ENCODE results near the gene DDX20.
A peak's percentile ranks its signal among the peaks of the same experiment; 100 is the strongest.

Gene DDX20

GRCh38 chr1:111801071-111801850 lies 45.6 kb downstream of the DDX20 start:
- TF ChIP-seq TEAD4 (IDR thresholded peaks at IDR 0.05) (no peak), RAD21 (IDR thresholded peaks at IDR 0.05; ENCODE audit: low read depth) (peak; percentile 7; the same call in 1 of the 2 replicates), FOXM1 (IDR thresholded peaks at IDR 0.05; ENCODE audit: borderline replicate concordance, low read depth) (no peak), NFIC (IDR thresholded peaks at IDR 0.05) (no peak)

- TF ChIP-seq ZBTB7A (IDR thresholded peaks at IDR 0.05; ENCODE audit: low read depth) (no peak), USF1 (IDR thresholded peaks at IDR 0.05) (no peak), TAF1 (IDR thresholded peaks at IDR 0.05; ENCODE audit: low read depth) (no peak), MAX (IDR thresholded peaks at IDR 0.05) (no peak), EP300 (IDR thresholded peaks at IDR 0.05; ENCODE audit: borderline replicate concordance) (no peak), NFIC (IDR thresholded peaks at IDR 0.05) (no peak), REST (IDR thresholded peaks at IDR 0.05; ENCODE audit: low read depth) (no peak), TCF12 (IDR thresholded peaks at IDR 0.05; ENCODE audit: low read depth) (no peak), EGR1 (IDR thresholded peaks at IDR 0.05) (no peak), CREB1 (IDR thresholded peaks at IDR 0.05; ENCODE audit: low read depth) (no peak), YY1 (IDR thresholded peaks at IDR 0.05; ENCODE audit: low read depth) (no peak), TEAD4 (IDR thresholded peaks at IDR 0.05) (no peak), FOXM1 (IDR thresholded peaks at IDR 0.05; ENCODE audit: borderline replicate concordance, low read depth) (no peak), RAD21 (IDR thresholded peaks at IDR 0.05; ENCODE audit: low read depth) (no peak), CEBPB (IDR thresholded peaks at IDR 0.05) (no peak)
Observed at GRCh38 chr1:111802110-111802509, 46.4 kb downstream of the DDX20 start.

- TF ChIP-seq EGR1 (IDR thresholded peaks at IDR 0.05): no peak
- TF ChIP-seq YY1 (IDR thresholded peaks at IDR 0.05; ENCODE audit: low read depth): no peak
- TF ChIP-seq EP300 (IDR thresholded peaks at IDR 0.05; ENCODE audit: borderline replicate concordance): no peak
- no peak for TF ChIP-seq MAX (IDR thresholded peaks at IDR 0.05)
- TF ChIP-seq USF1 (IDR thresholded peaks at IDR 0.05): no peak
- no peak for TF ChIP-seq CREB1 (IDR thresholded peaks at IDR 0.05; ENCODE audit: low read depth)
- no peak for TF ChIP-seq NFIC (IDR thresholded peaks at IDR 0.05)
- no peak for TF ChIP-seq FOXM1 (IDR thresholded peaks at IDR 0.05; ENCODE audit: borderline replicate concordance, low read depth)
Observed at GRCh38 chr1:111802984-111803383, 47.3 kb downstream of the DDX20 start.

GRCh38 chr1:111803951-111804350 lies 48.2 kb downstream of the DDX20 start:
- TF ChIP-seq MAX (IDR thresholded peaks at IDR 0.05): no peak
- TF ChIP-seq FOXM1 (IDR thresholded peaks at IDR 0.05; ENCODE audit: borderline replicate concordance, low read depth): no peak
- TF ChIP-seq RAD21 (IDR thresholded peaks at IDR 0.05; ENCODE audit: low read depth): no peak
- TF ChIP-seq TCF12 (IDR thresholded peaks at IDR 0.05; ENCODE audit: low read depth): no peak
- no peak for TF ChIP-seq EP300 (IDR thresholded peaks at IDR 0.05; ENCODE audit: borderline replicate concordance)
- TF ChIP-seq EGR1 (IDR thresholded peaks at IDR 0.05): no peak
- TF ChIP-seq TAF1 (IDR thresholded peaks at IDR 0.05; ENCODE audit: low read depth): no peak
- TF ChIP-seq REST (IDR thresholded peaks at IDR 0.05; ENCODE audit: low read depth): no peak
- no peak for TF ChIP-seq USF1 (IDR thresholded peaks at IDR 0.05)
- TF ChIP-seq NFIC (IDR thresholded peaks at IDR 0.05): no peak
- no peak for TF ChIP-seq TEAD4 (IDR thresholded peaks at IDR 0.05)
- no peak for TF ChIP-seq ZBTB7A (IDR thresholded peaks at IDR 0.05; ENCODE audit: low read depth)
- TF ChIP-seq CREB1 (IDR thresholded peaks at IDR 0.05; ENCODE audit: low read depth): no peak
- no peak for TF ChIP-seq YY1 (IDR thresholded peaks at IDR 0.05; ENCODE audit: low read depth)
- no peak for TF ChIP-seq CEBPB (IDR thresholded peaks at IDR 0.05)

- TF ChIP-seq CREB1 (IDR thresholded peaks at IDR 0.05; ENCODE audit: low read depth) (no peak), ZBTB7A (IDR thresholded peaks at IDR 0.05; ENCODE audit: low read depth) (no peak), YY1 (IDR thresholded peaks at IDR 0.05; ENCODE audit: low read depth) (no peak), EGR1 (IDR thresholded peaks at IDR 0.05) (no peak), TEAD4 (IDR thresholded peaks at IDR 0.05) (no peak), FOXM1 (IDR thresholded peaks at IDR 0.05; ENCODE audit: borderline replicate concordance, low read depth) (no peak), TCF12 (IDR thresholded peaks at IDR 0.05; ENCODE audit: low read depth) (no peak), MAX (IDR thresholded peaks at IDR 0.05) (no peak), CEBPB (IDR thresholded peaks at IDR 0.05) (no peak), USF1 (IDR thresholded peaks at IDR 0.05) (no peak), NFIC (IDR thresholded peaks at IDR 0.05) (no peak), REST (IDR thresholded peaks at IDR 0.05; ENCODE audit: low read depth) (no peak)
Observed at GRCh38 chr1:111804776-111805175, 49.1 kb downstream of the DDX20 start.
